ENCODE data around the gene AOPEP.

Gene AOPEP

GRCh38 chr9:95048225-95049087 is 322.0 kb downstream of the AOPEP start:
- in situ Hi-C loops (cut with MboI; ENCODE audit: low sequenced_read_pairs) = no loop called here

- in situ Hi-C loops (cut with MboI; ENCODE audit: low sequenced_read_pairs) = no loop called here
Measured at GRCh38 chr9:95049761-95050160, 323.3 kb downstream of the AOPEP start.

- in situ Hi-C loops (cut with MboI; ENCODE audit: low sequenced_read_pairs) = no loop called here
Measured at GRCh38 chr9:95053611-95054570, 327.4 kb downstream of the AOPEP start.

GRCh38 chr9:95055334-95055850 is 328.9 kb downstream of the AOPEP start:
- in situ Hi-C loops (cut with MboI; ENCODE audit: low sequenced_read_pairs) = no loop called here

DNA sequence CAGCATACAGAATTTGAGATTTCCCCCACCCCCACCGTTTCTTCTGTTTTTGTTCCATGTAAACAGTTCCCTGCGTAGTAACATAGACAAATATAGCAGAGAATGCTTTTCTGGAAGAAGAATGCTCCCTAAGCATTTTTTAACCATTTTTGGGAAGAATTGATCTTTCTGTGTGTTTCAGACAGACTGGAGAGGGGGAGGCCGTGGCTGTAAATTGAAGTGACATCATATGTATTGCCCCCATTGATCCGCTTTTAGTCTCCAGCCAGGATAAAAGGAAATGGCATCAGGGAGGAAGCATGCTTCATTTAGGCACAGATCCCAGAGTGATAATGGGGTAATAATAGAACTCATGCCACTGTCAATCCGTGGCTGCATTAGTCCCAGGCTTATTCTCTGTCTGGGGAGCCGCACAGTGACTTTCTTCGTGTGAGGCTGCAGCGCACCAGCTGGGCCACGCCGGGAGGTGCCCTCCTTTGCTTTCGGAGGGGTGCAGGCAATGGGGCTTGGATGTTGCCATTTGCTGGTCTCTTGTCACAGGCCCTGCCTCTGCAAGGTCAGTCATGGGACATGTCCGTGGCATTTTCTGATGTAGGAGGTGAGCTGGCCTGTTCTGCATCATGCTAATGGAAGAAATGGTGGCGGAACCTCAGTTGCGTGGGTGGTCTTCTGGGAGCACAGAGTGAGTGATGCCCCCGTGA is 329.5 kb downstream of the AOPEP start:
- in situ Hi-C loops (cut with MboI; ENCODE audit: low sequenced_read_pairs) = no loop called here

DNA sequence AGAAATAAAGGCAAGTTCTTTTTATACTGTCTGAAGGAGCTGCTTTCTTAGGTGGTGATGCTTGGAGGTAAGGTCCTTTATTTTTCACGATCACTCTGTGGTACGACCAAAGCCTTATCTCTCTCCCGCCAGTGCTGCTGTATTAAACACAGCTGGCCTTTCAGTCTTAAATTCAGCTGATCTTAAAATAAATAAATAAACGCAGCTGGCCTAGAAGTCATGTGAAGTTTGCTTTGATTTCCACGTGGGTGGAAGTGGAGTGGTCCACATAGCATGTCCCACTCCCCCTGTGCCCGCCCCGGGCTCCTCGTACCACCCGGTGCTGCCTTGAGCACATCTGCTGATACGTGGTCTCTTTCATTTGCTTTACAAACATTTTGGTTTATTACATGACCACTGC is 330.6 kb downstream of the AOPEP start:
- in situ Hi-C loops (cut with MboI; ENCODE audit: low sequenced_read_pairs) = no loop called here

DNA sequence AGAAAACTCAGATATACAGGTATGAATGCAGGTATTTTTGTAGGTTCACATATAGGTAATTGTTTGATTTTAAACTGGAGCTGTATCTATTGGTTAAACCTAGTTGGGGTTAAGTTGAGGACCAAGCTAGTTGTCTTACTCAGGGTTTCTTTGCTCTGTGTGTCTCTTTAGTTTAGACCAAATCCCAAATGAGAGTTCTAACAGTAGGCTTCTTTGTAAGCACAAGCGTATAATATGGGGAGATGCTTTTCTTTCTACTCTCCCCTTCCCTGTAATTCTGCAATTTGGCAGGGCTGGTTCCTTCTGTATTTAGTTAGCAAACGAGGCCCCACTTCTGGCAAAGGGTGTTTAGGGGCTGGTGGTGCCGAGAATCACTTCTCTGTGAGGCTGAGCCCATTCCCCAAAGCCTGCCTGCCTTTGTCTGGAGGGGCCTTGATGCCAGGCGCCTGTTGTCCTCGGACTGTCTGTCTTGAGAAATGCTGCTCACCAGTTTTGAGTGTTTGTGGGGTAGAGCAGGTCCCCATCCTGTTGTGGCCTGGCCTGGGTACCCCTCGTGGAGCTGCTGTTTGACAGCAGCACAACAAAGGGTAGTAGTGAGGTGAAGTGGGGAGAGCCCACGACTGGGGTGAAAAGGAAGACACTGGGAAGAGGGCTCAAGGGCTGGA is 331.8 kb downstream of the AOPEP start:
- in situ Hi-C loops (cut with MboI; ENCODE audit: low sequenced_read_pairs) = no loop called here

- in situ Hi-C loops (cut with MboI; ENCODE audit: low sequenced_read_pairs) = no loop called here
Measured at GRCh38 chr9:95058795-95059386, 332.4 kb downstream of the AOPEP start.

- in situ Hi-C loops (cut with MboI; ENCODE audit: low sequenced_read_pairs) = no loop called here
Measured at GRCh38 chr9:95060234-95060633, 333.7 kb downstream of the AOPEP start.

- in situ Hi-C loops (cut with MboI; ENCODE audit: low sequenced_read_pairs) = no loop called here
Measured at GRCh38 chr9:95060916-95061315, 334.4 kb downstream of the AOPEP start.

- in situ Hi-C loops (cut with MboI; ENCODE audit: low sequenced_read_pairs) = no loop called here
Measured at GRCh38 chr9:95061916-95062595, 335.6 kb downstream of the AOPEP start.

- in situ Hi-C loops (cut with MboI; ENCODE audit: low sequenced_read_pairs) = no loop called here
Measured at GRCh38 chr9:95062596-95063065, 336.1 kb downstream of the AOPEP start.

DNA sequence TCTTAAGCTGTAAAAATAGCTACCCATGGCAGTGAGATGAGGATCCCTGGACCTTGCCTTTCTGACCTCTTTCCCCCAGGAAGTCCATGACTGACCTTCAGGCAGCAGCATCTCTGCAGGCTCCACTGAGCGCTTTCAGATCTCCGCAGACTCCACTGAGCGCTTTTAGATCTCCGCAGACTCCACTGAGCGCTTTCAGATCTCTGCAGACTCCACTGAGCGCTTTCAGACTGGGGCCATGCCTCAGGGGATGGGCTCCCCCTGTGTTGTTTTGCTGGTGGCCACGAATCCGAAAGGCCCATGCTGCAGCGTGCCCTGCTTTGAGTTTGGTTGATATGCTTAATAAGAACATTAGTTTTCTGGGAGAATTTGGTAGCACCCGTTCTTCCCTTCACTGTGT is 336.8 kb downstream of the AOPEP start:
- in situ Hi-C loops (cut with MboI; ENCODE audit: low sequenced_read_pairs) = no loop called here

DNA sequence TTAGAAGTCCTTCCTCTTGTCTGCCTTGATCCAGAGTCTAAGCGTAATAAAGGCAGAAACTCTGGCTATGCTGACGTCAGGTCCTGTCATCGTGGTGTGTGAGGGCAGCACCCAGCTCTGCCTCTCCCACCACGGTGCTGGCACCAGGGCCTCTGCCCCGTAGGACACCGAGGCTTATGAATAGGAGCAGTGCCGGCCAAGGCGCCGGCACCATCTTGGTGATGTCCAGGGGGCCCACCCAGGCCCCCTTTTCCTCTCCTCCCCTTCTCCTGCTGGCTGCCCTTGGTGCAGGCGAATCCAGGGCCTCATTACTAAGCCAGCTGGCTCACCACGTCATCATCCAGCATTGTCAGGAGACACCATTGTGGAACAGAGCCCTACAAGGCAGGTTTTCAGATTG is 338.7 kb downstream of the AOPEP start:
- in situ Hi-C loops (cut with MboI; ENCODE audit: low sequenced_read_pairs) = no loop called here

DNA sequence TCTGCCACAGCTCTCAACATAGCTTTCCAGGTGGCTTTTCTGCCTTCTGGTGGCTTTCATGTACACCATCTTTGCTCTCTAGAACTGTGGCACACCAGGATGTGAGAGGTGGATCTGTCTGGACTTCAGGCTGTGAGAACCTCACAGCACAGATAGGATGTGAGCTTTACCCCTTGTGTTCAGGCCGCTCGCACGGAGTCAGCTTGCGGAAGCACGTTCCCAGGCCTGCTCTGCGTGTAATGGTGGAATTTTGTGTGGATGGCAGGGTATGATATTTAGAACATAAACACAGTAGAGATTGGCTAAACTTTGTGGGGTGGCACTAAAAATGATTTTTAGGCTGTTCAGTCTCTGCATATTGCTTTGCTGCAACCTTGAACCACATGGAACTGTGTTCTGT is 340.6 kb downstream of the AOPEP start:
- in situ Hi-C loops (cut with MboI; ENCODE audit: low sequenced_read_pairs) = no loop called here

GRCh38 chr9:95067897-95068296 is 341.4 kb downstream of the AOPEP start:
- in situ Hi-C loops (cut with MboI; ENCODE audit: low sequenced_read_pairs) = no loop called here

- in situ Hi-C loops (cut with MboI; ENCODE audit: low sequenced_read_pairs) = no loop called here
Measured at GRCh38 chr9:95070549-95071021, 344.1 kb downstream of the AOPEP start.

DNA sequence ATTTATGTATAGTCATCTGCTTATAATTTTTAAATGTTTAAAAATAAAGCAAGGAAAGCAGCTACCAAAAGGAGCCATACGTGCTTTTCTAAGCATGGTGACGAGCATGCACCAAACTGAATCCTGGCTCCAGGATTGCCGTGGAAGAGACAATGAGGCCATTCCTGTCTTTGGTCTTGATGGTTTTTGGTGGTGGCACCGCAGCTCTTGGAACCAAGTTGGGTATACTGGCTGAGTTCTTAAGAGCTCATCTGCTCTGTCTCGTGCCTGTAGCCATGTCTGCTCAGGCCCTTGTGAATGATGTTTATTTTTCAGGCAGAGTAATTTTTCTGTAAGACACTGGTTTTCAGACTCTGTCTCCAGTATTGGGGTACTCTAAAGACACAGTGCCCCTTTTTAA is 345.0 kb downstream of the AOPEP start:
- in situ Hi-C loops (cut with MboI; ENCODE audit: low sequenced_read_pairs) = no loop called here

DNA sequence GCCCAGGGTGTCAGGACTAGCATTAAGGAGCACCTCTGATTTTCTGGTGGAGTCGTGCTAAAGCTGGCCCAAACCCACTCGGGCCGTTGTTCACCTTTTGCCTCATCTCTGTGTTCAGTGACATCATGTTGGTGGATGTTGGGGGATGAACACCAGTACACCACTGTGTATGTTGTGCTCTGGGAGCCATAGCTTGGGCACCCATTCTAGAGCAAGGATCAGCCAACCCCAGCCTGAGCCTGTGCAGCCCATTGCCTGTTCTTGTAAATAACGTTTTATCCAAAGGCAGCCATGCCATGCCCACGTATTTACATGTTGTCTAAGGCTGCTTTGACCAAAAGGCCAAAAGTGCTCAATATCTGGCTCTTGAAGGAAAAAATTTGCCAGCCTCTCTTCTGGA is 345.4 kb downstream of the AOPEP start:
- in situ Hi-C loops (cut with MboI; ENCODE audit: low sequenced_read_pairs) = no loop called here

Data from HL-60/S4 treated with phorbol 12-myristate 13-acetate at 8.2 ng/mL for 4 days and 3 days (cell line).